HG03095 (cell line): ENCODE results near the gene TIAM1.

Experiments
- ATAC-seq: cut with Tn5 transposase; IDR thresholded peaks from one replicate; pipeline ENCODE4 v1.9.1; 2021; ENCODE audit warnings: moderate library complexity; ENCODE audit not compliant: unreplicated experiment

Gene TIAM1

DNA sequence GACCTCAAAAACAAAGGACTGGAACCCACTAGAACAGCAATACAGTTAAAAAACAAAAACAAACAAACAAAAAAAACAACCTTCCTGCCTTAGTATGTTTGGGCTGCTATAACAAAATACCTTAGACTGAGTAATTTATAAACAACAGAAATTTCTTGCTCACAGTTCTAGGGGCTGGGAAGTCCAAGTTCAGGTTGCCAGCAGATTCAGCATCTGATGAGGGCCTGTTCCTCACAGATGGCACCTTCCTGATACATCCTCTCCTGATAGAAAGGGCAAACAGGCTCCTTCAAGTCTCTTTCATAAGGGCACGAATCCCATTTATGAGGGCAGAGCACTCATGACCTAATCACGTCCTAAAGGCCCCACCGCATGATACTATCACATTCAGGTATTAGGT, 55.9 kb downstream of the TIAM1 start:
- no peak for ATAC-seq

DNA sequence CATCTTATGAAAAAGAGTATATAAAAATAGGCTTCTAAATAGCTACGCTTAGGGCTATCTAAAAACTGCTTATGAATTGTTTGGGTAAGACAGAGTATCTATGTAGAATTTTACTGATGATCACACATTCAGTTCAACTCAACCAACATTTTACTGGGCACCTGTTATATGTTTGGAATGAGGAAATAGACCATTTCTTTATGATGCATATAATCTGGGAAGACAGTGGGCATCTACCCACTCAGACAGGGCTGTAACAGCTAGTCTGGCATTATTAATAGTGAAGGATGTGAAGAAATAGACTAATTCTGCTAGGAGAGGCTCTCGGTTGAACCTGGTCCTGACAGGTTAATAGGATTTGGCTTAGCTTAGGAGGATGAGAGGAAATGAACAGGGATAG, 56.9 kb downstream of the TIAM1 start:
- no peak for ATAC-seq

DNA sequence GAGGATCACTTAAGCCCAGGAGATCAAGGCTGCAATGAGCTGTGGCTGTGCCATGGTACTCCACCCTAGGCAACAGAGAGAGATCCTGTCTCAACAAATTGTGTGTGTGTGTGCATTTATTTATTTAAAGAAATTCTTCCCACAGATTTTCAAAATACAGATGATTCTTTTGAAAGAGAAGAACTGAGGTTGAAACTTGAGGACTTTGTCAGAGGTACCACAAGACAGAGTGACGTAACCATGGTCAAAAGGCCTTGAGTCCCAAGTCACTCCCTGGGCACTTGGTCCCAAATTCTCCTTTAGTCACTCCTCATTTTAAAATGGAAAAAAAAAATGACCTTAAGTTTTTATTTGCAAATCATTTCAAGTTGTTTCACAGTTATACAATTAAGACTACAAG, 57.4 kb downstream of the TIAM1 start:
- ATAC-seq: no peak

DNA sequence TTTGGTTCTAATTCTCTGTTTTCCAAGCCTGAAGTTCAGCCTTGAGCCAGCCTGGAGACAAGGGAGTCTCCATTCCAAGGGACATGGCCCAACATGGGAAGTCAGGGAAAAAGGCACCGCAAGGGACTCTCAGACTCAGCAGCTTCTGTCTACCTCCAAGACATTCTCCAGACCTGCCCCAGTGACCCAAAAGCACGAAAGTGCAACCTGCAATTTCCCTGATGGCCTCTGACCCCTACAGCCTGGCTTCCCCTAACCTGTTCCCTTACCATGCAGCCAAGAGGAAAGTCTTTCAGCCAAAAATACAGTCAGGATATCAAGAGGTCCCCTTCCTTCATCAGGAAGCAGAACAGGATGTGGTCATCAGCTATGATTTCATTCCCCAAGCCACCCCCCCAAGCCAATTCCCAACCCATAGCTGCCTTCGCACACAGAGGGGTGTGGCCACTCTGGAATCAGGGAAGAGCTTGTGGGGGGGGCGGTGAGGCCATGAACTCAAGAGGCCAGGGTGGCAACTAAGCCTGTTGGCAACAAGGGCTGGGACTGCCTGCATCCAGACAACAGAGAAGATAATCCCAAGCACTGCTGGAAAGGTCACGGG, 59.2 kb downstream of the TIAM1 start:
- no peak for ATAC-seq

DNA sequence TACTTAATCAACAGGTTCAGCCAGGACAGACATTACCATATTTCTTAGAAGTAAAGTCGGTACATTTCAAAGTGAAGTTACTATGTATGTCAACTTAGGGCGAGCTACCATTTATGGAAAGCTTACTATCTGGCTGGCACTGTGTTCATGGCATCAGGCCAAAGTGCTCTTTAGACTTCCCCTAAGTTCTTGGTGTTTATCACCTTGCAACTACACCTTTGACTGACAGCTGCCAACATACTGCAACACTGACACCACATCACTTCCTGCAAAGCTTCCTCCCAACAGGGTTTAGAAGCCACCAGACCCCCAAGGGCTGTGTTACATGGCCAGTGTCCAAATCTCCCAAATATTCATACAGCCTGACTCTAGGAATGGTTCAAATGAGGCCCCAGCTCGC, 61.0 kb downstream of the TIAM1 start:
- no peak for ATAC-seq

DNA sequence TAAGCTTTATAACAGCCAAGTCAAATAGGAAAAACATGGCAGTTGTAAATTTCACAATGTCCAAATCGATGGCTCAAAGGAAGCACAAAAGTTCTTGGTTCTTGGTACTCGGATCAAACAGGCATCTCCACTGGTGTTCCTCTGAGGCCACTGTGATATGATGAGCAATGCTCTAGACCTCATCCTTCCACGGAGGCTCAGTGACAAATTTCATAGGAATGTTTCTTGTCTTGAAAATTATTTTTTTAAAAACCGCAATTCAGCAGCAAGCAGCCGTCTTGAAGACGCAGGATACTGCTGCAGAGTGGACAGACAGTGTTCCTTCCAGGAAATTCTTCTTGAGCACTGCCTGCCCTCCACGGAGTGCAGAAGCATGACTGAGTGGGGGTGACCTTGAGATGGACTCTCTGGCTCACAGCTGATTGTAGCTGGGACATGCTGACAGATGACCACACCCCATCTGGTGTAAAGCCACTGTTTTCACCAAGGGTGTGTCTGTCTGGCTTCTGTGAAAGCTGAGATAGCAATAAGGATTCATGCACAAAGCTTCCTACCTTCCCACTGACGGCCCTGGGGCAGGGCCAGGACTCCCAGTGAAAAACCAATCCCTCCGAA, 61.9 kb downstream of the TIAM1 start:
- ATAC-seq: no peak

DNA sequence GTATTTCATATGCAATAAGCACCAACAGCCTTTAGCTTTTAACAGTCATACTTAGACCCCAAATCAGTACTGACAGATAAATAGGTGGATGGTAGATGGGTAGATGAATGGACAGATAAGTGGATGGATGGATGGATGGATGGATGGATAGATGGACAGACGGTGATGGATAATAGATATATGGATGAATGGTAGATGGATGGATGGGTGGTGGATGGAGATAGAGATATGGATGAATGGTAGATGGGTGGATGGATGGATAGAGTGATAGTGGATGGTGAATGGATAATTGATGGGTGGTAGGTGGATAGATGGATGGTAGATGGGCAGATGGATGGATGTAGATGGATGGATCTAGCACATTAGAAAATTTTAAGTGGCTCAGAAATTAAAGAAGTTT, 62.5 kb downstream of the TIAM1 start:
- ATAC-seq: no peak

DNA sequence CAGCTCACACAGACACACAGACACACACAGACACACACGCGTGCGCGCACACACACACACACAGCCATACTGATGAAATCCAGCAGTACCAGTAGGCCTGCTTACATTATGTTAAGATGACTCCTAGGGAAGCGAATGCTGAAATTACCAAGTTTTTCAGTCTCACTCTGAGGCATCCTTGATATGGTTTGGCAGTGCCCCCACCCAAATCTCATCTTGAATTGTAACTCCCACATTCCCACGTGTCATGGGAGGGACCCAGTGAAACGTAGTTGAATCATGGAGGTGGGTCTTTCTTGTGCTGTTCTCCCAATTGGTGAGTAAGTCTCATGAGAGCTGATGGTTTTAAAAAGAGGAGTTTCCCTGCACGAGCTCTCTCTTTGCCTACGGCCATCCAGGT, 64.1 kb downstream of the TIAM1 start:
- no peak for ATAC-seq

DNA sequence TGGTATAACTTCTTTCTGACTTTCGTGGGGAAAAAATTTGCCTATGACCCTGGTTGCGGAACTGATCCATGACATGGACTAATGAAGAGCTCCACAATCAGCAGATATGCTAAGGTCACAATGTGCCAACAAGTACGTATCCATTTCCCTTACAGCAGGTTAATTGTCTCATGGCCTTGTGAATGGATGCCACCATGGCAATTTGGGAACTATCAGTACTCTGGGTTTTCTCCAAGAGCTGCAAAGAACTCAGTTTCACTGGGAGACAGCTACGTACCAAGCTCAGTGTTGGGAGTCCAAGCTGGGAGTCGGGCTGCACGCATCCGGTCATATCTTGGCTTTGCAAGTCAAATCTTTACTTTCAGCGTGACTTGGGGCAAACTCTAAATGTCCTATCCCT, 64.8 kb downstream of the TIAM1 start:
- ATAC-seq: no peak

DNA sequence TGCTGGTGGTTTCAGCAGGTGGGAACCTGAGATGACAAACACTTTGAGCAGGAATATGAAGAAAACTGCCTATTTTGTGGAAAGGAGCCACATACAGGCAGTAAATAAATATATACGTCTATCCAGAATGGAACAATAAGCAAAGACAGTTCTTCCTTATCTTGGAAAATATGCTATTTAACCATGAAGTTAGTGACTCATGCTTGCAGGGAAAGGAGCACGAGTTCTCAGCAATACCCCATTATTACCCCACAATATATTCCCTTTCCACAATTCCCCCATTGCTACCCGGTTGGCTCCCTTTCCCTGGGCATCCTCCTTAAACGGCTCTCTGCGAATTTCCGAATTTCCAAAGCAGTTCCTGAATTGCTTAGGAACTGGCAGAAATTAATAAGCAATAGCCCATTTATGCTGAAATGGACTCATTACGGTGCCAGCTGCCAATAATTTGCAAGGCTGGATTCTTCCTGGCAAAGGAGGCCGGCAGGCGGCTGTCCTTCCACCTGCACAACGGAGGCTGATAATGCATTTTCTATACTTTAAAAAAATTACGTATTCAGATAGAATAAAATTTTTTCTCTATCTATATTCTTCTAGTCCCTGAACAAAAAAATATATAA, 65.4 kb downstream of the TIAM1 start:
- ATAC-seq: no peak

DNA sequence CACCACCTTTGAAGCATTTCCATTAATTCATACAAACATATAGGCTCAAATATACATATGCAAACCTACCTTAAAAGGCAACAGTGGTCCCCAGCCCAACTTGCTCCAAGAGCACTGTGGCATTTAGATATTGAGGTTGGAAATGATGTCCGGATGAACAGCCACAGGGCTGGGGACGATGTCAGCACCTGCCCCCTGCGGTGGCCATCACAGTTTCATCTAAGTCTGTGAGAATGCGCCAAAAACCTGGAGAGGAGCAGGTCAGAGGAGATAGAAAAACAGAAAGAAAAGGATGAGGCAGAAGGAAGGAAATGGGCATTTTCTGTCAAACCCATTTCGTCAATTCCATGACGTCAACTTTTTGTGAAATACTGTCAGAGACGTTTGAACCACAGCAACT, 67.4 kb downstream of the TIAM1 start:
- no peak for ATAC-seq

DNA sequence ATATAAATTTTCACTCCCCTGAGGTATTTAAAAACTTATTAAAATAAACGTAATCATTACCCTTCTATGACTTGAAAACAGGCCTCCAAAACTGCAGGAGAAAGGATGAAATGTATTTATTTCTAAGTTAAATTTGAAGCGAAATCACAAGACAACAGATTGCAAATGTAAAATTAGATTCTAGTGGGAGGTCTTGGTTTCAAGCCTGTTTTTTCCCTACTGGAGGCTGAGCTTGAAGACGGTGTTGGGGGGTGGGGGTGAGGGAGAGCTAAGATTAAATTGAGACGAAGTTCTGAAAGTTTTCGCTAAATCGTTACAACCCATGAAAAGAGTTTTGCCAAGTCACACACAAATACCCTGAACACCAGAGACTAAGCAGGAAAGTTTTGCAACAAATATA, 68.2 kb downstream of the TIAM1 start:
- ATAC-seq: no peak

DNA sequence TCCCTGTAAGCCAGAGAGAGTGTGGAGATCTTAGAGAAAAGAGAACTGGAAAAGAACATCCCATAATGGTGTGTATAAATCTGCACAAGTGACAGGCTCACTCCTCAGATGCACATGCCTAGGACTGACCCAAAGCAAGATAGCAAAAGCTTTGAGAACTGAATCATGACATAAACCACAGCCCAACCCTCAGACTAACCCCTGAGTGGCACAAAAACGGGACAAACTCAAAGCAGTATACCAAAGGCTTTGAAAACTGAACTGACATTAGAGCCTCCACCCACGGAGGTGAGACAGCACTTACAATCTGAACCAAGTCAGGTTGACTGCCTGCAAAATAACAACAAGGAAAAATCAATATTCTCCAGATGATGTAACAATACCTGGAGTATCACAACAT, 70.8 kb downstream of the TIAM1 start:
- no peak for ATAC-seq

DNA sequence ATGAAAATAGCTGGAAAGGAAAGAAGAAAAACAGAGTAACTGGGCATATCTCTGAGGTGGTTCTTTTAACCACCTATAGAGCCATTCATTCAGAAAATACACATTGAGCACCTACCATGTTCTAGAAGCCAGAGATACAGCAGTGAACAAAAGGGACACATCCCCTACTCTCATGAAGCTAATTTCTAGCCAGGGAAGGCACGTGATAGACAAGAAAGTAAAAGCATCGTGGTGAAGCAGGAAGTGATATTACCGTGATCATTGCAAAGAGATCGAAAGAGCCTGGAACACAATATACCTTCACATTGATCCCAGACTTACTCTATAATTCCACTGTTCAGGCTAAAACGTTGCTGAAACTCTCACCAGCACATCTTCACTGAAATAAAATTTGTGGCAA, 76.0 kb downstream of the TIAM1 start:
- ATAC-seq: no peak

DNA sequence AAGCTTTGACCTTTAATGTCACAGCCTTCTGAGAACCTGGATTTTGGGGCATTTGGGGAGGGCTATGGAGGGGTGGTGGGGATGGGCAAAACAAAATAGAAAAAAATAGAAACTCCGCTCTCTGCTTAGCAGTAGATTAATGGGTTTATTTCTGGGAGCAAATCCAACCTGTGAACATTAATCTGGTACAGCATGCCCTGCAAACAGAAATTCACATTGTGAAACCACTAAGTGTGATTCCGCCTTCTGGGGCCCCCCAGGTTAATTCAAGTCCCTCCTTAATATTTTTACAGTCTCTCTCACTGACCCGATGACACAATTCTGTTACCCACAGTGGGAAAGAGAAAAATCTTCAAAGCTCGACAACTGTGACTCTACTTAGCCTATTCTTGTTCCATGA, 76.4 kb downstream of the TIAM1 start:
- no peak for ATAC-seq

DNA sequence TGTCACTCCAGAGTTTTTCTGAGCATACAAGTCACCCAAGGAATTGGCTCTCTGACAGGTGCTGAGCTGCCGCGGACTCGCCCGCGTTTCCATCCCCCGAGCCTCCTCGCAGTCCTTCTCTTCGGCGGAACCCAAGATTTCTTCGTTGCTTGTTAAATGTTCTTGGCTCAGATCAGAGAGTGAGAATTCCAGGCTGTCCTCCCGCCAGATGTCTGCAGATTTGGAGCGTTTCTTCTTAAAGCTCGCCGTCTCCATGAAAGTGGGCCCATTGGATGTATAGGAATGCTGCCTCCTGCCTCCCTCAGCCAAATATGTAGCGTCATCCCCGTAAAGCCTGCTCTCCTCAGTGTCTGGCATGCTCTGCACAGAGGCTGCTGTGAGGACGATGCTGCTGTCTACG, 77.8 kb downstream of the TIAM1 start:
- no peak for ATAC-seq

DNA sequence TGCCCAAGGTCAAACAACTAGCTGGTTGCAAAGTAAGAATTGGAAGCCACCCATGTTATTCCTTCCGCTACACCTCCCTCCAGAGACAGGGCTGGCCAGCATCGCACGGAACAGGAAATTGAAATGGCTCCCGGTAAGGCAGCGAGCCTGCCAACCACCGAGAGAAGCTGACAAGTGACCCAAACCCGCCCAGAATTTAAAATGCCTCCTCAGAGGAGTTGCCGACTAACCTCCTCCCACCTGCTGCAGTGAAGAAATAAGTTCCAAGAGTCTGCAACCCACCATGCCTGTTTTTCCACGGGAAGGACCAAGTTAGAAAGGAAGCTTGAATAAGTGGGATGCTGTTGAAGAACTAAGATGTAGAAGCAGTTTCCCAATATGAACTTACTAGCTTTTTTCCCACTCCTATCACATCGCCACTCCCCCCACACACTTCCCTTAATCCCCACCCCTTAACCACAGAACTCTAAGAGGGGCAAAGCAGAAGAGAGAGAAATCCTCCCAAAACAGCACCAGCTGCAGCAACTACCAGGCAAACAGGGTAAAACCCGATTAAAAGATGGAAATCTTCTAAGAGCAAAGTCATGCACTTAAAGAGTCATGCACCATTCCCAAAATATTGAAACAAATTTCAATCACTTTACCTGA, 78.6 kb downstream of the TIAM1 start:
- ATAC-seq: no peak

DNA sequence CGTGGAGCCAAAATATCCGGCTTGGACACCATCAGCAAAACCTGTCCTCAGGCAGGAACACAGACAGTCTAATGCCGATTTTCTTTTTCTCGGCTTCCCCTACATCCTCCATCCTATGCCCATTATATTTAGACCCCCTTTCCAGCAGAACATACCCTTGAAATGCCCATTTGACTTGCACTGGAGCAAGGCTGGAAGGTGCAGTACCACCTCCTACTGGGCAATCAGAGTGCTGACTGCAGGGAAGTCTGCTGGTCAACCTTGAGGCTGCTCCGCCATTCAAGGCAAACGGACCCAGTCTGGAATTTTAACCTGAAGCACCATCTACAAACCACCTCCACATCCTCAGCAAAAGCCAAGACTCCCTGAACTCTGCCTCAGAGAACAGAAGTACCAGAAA, 79.5 kb downstream of the TIAM1 start:
- ATAC-seq: no peak

DNA sequence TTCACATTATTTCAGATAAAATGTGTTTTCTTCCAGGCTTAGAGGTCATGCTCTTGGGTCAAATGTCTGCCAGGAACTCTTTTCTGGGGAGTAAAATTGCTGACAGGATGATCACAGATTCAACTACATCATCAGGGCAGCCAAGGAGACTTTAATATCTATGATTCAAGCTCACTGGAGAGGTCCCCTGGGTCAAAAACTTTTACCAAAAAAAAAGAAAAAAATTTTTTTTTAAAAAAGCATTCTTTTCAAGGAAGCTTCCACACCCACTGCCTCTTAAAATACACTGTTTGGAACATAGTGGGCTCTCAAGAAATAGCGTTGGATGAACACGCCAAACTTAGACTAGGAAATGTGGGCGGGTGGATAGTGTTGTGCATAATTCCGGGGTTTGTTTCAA, 81.3 kb downstream of the TIAM1 start:
- ATAC-seq: no peak

DNA sequence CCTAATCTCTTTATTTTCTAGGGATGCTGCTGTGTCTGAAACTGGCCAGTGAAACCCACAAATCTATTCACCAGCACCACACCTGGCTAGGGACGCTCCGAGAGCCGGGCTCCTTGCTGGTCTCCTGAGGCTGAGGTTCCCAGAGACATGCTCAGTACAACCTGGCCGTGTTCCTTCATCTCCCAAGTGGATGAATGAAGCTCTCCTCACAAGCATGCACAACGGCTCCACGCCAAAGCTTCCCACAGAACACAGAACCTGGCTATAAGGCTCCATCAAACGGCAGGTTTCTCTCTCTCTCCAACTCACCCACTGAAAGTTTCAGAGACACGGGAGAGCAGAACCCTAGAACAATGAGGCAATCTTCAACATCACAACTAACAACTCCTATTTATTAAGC, 82.3 kb downstream of the TIAM1 start:
- ATAC-seq: no peak

DNA sequence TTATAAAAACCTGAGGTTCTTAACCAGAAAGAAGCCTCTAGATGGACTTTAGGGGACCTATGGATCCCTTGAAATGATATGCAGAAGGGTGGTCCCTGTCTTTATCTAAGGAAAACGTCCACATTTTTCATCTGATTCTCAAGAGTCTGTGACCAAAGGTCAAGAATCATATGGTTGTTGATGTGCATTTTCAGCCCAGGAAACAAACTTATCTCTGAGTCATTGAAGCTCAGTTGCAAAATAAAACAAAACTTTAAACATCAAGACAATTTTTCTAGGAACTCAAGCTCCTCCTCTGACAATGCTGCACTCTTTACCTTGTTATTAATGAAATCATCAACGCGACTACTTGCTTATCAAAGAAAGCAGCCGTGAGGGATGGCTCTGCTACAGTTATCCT, 83.3 kb downstream of the TIAM1 start:
- no peak for ATAC-seq

DNA sequence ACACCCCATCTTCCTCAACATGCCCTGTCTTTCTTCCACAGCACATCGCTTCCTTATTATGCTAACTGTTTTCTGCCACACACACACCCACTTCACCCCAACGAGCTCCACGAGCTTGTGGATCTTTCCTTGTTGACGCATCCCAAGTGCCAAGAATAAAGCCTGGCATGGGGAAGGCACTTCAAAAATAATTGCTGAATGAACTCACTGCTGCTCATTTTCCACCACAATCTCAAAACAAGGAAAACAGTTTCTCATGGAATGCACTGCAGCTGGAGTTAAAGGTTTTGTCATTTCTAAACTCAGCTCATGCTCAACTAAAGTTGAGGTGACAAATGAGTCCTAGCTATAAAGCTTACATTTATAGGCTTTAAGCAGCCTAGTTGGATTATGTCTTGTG, 86.0 kb downstream of the TIAM1 start:
- no peak for ATAC-seq
